ENCODE measurements around the gene FAM20C. TPM values are rescaled to one million over a fixed set of nuclear protein-coding genes. Genes with fewer than 3 reads are reported as not detected.

The FAM20C gene
- total and polyA plus RNA-seq, 10 of the 15 experiments (the other 5 are each of a cell fraction or from before 2014, with no cell fraction given), result 0.44 TPM; not detected in 9

- Histone ChIP-seq H3K9ac (ENCODE audit: control insufficient read depth, insufficient read depth, low read length) (no peak overlapping the region), H3K27me3 (replicated peaks in 1 of 2; ENCODE audit: control insufficient read depth in 2 of 2, insufficient read depth in 2 of 2, low read length in 1 of 2) (no peaks in the 10 kb centered on the region), H3K36me3 (ENCODE audit: control insufficient read depth in 2 of 2, insufficient read depth in 2 of 2, low read length in 1 of 2) (no peaks in the 10 kb centered on the region), H3K4me3 (no peak overlapping the region), H3K4me2 (ENCODE audit: control insufficient read depth, insufficient read depth) (no peak overlapping the region), H4K20me1 (ENCODE audit: control insufficient read depth, insufficient read depth) (no peaks in the 10 kb centered on the region), H2AFZ (ENCODE audit: control insufficient read depth, low read depth, low read length) (no peak overlapping the region), H3K79me2 (ENCODE audit: control insufficient read depth, insufficient read depth, low read length) (no peaks in the 10 kb centered on the region), H3K27ac (ENCODE audit: control insufficient read depth, insufficient read depth) (no peak overlapping the region), H3K4me1 (ENCODE audit: control insufficient read depth, insufficient read depth, low read length) (no peaks in the 10 kb centered on the region), H3K9me3 (replicated peaks; ENCODE audit: control insufficient read depth, insufficient read depth, low read length) (no peaks in the 10 kb centered on the region; the same call in 2 of the 3 replicates)
- CTCF ChIA-PET, result no interaction called here
- WGBS (ENCODE audit: insufficient coverage, insufficient replicate concordance, low lambda C conversion rate, missing lambda C conversion rate), result 2% methylated on average over 10 of the region's 10 CpGs
- no peak for ATAC-seq
- DNase-seq (ENCODE audit: low read depth, low spot score), result no peak
- no peak for TF ChIP-seq POLR2AphosphoS5 (IDR thresholded peaks at IDR 0.05; ENCODE audit: low read length)
- no peak for TF ChIP-seq ZSCAN29 (IDR thresholded peaks at IDR 0.05)
- TF ChIP-seq BACH1 (IDR thresholded peaks at IDR 0.05; ENCODE audit: borderline replicate concordance), result no peak
- no peak for TF ChIP-seq IRF4 (IDR thresholded peaks at IDR 0.05; ENCODE audit: low read depth, low read length)
- no peak for TF ChIP-seq YBX1 (IDR thresholded peaks at IDR 0.05)
- TF ChIP-seq ZNF207 (IDR thresholded peaks at IDR 0.05; ENCODE audit: borderline replicate concordance), result no peak
- no peak for TF ChIP-seq NKRF (conservative IDR thresholded peaks at IDR 0.05)
- no peak for FAIRE-seq
- in situ Hi-C loops (cut with MboI) (no loop called here), intact Hi-C loops (cut with micrococcal nuclease; ENCODE audit: unreplicated experiment) (no loop called here)
- RAD21 ChIA-PET (ENCODE audit: unreplicated experiment), result no interaction called here
- BruUV-seq (replicated peaks), result no TSS peak
- POLR2A ChIA-PET, result no interaction called here
- SMC1A ChIA-PET (ENCODE audit: uncharacterized antibody, unreplicated experiment), result no interaction called here
Measured at GRCh38 chr7:276230-276835, 84.0 kb downstream of the FAM20C start.
